Neural cell (in vitro differentiated cells): ENCODE data around the gene GRK4. TPM values are rescaled to one million over a fixed set of nuclear protein-coding genes. Genes with fewer than 3 reads are reported as not detected.

Source experiments
- H2AFZ ChIP-seq: fragments of 200-600, 300-800 bp; sonication (generic), shearing (Covaris generic); 2 replicates; pipeline ENCODE4 v1.6.0; 2014; ENCODE audit warnings: low read depth, mild to moderate bottlenecking, antibody characterized with exemption, low read length, moderate library complexity
- H3F3A ChIP-seq: fragments of 200-600 bp; shearing (Covaris generic); 2 replicates; pipeline ENCODE4 v1.6.1; 2016; ENCODE audit warnings: mild to moderate bottlenecking, moderate library complexity, mixed read lengths, antibody characterized with exemption, low read length; ENCODE audit not compliant: insufficient read depth, poor library complexity, severe bottlenecking
- H3K27ac ChIP-seq: fragments of 200-600, 300-800 bp; sonication (generic), shearing (Covaris generic); 2 replicates; pipeline ENCODE4 v1.5.1; 2014; ENCODE audit warnings: mild to moderate bottlenecking, low read length, moderate library complexity
- H3K27me3 ChIP-seq: fragments of 300-800, 200-600 bp; sonication (generic), shearing (Covaris generic); 2 replicates; pipeline ENCODE4 v1.6.0; 2014; ENCODE audit warnings: mild to moderate bottlenecking, low read depth, low read length, moderate library complexity; ENCODE audit not compliant: insufficient read depth
- H3K36me3 ChIP-seq: fragments of 300-800, 200-600 bp; sonication (generic), shearing (Covaris generic); 2 replicates; pipeline ENCODE4 v1.5.1; 2014; ENCODE audit warnings: mild to moderate bottlenecking, antibody characterized with exemption, low read length, moderate library complexity; ENCODE audit not compliant: insufficient read depth
- H3K4me2 ChIP-seq: fragments of 300-800, 200-600 bp; sonication (generic), shearing (Covaris generic); 2 replicates; pipeline ENCODE4 v1.6.0; 2014; ENCODE audit warnings: mild to moderate bottlenecking, low read length
- H3K4me3 ChIP-seq: fragments of 300-800, 200-600 bp; sonication (generic), shearing (Covaris generic); 2 replicates; pipeline ENCODE4 v1.5.1; 2014; ENCODE audit warnings: mild to moderate bottlenecking, low read length, moderate library complexity
- H3K79me2 ChIP-seq: fragments of 200-600 bp; shearing (Covaris generic); replicated peaks from 2 replicates; pipeline ENCODE4 v1.6.0; 2014; ENCODE audit warnings: mild to moderate bottlenecking, low read length, moderate library complexity; ENCODE audit not compliant: insufficient read depth
- H3K9ac ChIP-seq: fragments of 300-800, 200-600 bp; sonication (generic), shearing (Covaris generic); 2 replicates; pipeline ENCODE4 v1.6.1; 2016; ENCODE audit warnings: mild to moderate bottlenecking, low read length, mixed read lengths
- H3K9me2 ChIP-seq: fragments of 200-600 bp; shearing (Covaris generic); 2 replicates; pipeline ENCODE4 v1.6.1; 2016; ENCODE audit warnings: mild to moderate bottlenecking, low read length, mixed read lengths; ENCODE audit not compliant: insufficient read depth
- H3K9me3 ChIP-seq: fragments of 200-600, 300-800 bp; sonication (generic), shearing (Covaris generic); 2 replicates; pipeline ENCODE4 v1.6.1; 2016; ENCODE audit warnings: mild to moderate bottlenecking, mixed run types, low read length, moderate library complexity, mixed read lengths
- H4K20me1 ChIP-seq: fragments of 200-600 bp; shearing (Covaris generic); 2 replicates; pipeline ENCODE4 v1.6.1; 2016; ENCODE audit warnings: mild to moderate bottlenecking, mixed run types; ENCODE audit not compliant: insufficient read depth
- CTCF ChIP-seq: fragments of 450-650 bp; IDR thresholded peaks from 2 replicates; pipeline ENCODE4 v1.5.1; 2014; ENCODE audit warnings: antibody characterized with exemption, mild to moderate bottlenecking, moderate library complexity; ENCODE audit not compliant: poor library complexity, severe bottlenecking
- EP300 ChIP-seq: fragments of 450-650 bp; conservative IDR thresholded peaks from 2 replicates; pipeline ENCODE4 v1.6.1; 2014; ENCODE audit warnings: antibody characterized with exemption, mild to moderate bottlenecking, moderate library complexity; ENCODE audit not compliant: poor library complexity, severe bottlenecking
- EZH2 ChIP-seq: fragments of 200-600, 300-800 bp; shearing (Covaris generic), sonication (generic); IDR thresholded peaks from 2 replicates; pipeline ENCODE4 v1.6.1; 2014; ENCODE audit warnings: antibody characterized with exemption, low read length, borderline replicate concordance, mild to moderate bottlenecking; ENCODE audit not compliant: insufficient read depth, poor library complexity, severe bottlenecking
- MXI1 ChIP-seq: fragments of 450-650 bp; conservative IDR thresholded peaks from 2 replicates; pipeline ENCODE4 v1.6.1; 2014; ENCODE audit warnings: antibody characterized with exemption, mild to moderate bottlenecking; ENCODE audit not compliant: poor library complexity, severe bottlenecking
- POLR2AphosphoS5 ChIP-seq: IDR thresholded peaks from 2 replicates; pipeline ENCODE4 v1.6.1; 2012
- RAD21 ChIP-seq: fragments of 450-650 bp; conservative IDR thresholded peaks from 2 replicates; pipeline ENCODE4 v1.6.1; 2014; ENCODE audit warnings: antibody characterized with exemption, mild to moderate bottlenecking, moderate library complexity
- REST ChIP-seq: IDR thresholded peaks from 2 replicates; pipeline ENCODE4 v1.6.1; 2012; ENCODE audit warnings: borderline replicate concordance
- SMC3 ChIP-seq: fragments of 450-650 bp; conservative IDR thresholded peaks from 2 replicates; pipeline ENCODE4 v1.6.1; 2014; ENCODE audit warnings: antibody characterized with exemption, mild to moderate bottlenecking, moderate library complexity; ENCODE audit not compliant: poor library complexity
- TAF1 ChIP-seq: IDR thresholded peaks from 2 replicates; pipeline ENCODE4 v1.6.1; 2012; ENCODE audit warnings: low read depth
- polyA plus RNA-seq: library from polyadenylated mRNA; depleted of rRNA; stranded (reverse); fragments of >200 nt; gene quantifications from 2 replicates; pipeline ENCODE4 v1.2.3, GENCODE V29; 2014

The GRK4 gene
- polyA plus RNA-seq, 1 donor from 2014 or later = 17.4 TPM

- H3K79me2 ChIP-seq = no peaks in the 10 kb centered on the region
- H3K9me2 ChIP-seq = no peaks in the 10 kb centered on the region
- no peak overlapping the region for H3K27ac ChIP-seq
- no peaks in the 10 kb centered on the region for H3K9me3 ChIP-seq
- H3F3A ChIP-seq = no peaks in the 10 kb centered on the region
- no peaks in the 10 kb centered on the region for H3K27me3 ChIP-seq
- no peak overlapping the region for H3K9ac ChIP-seq
- H2AFZ ChIP-seq = no peak overlapping the region
- H3K4me3 ChIP-seq = no peak overlapping the region
- no peaks in the 10 kb centered on the region for H3K36me3 ChIP-seq
- no peak for TF ChIP-seq EP300
- TF ChIP-seq SMC3 = no peak
- no peak for TF ChIP-seq CTCF
- TF ChIP-seq REST = no peak
- TF ChIP-seq EZH2 = no peak
- no peak for TF ChIP-seq TAF1
- TF ChIP-seq MXI1 = no peak
- no peak for TF ChIP-seq POLR2AphosphoS5
- TF ChIP-seq RAD21 = no peak
- no peak overlapping the region for H3K4me2 ChIP-seq
- H4K20me1 ChIP-seq = no peaks in the 10 kb centered on the region
Observed at GRCh38 chr4:3013839-3014350, 50.5 kb downstream of the GRK4 start.

GRCh38 chr4:3016961-3017360 is 53.6 kb downstream of the GRK4 start:
- TF ChIP-seq TAF1 (no peak), CTCF (no peak), SMC3 (no peak), EP300 (no peak), MXI1 (no peak), RAD21 (no peak), POLR2AphosphoS5 (no peak), REST (no peak), EZH2 (no peak)
- Histone ChIP-seq H4K20me1 (no peaks in the 10 kb centered on the region), H3K4me2 (no peak overlapping the region), H3K36me3 (no peaks in the 10 kb centered on the region), H2AFZ (no peak overlapping the region), H3F3A (no peaks in the 10 kb centered on the region), H3K27ac (no peak overlapping the region), H3K4me3 (no peak overlapping the region), H3K79me2 (no peaks in the 10 kb centered on the region), H3K9me3 (no peaks in the 10 kb centered on the region), H3K9me2 (no peaks in the 10 kb centered on the region), H3K27me3 (no peaks in the 10 kb centered on the region), H3K9ac (no peak overlapping the region)
